Measurements from ENCODE around the gene ZXDC.

The ZXDC gene

DNA sequence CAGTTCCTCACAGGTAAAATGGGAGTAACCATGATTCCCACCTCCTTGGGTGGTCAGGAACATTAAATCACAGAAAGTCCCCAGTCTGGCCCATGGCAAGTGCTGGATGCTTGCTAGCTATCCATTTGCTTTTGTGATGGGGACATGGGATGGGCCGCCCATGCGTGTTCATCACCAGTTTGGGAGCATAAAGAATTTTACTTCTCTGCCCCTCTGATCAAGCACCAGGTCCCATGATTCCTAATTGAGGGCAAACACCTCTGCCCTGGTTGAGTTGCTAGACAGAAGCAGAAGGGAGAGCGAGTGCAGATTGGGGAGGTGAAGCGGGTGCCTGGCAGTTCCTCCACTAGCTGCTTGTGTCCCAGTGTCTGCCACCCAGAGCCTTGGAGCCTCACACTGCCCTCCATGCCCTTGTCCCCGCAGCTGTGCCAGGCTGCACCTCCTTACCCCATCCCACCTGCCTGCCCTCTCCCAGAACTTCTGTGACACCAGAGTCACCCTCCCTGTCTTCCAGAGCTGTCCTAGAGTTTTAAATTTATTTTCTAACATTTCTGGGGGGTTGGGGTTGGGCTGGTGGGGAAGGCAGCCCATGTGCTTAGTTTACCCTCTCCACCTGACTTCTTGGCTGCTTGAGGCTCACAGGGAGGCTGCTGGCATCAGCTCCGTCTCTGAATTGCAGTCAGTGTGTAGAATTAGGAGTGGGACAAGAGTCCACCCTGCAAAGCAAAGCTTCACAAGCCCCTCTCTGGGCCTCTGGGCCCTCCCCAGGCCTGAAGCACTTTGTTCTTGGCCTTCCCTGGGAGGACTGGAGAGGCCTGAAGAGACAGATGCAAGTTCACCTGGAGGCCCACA lies 62.6 kb downstream of the ZXDC start:
- no peak for DNase-seq (ENCODE audit: insufficient read length, low spot score)
- TF ChIP-seq, protein P1, sequence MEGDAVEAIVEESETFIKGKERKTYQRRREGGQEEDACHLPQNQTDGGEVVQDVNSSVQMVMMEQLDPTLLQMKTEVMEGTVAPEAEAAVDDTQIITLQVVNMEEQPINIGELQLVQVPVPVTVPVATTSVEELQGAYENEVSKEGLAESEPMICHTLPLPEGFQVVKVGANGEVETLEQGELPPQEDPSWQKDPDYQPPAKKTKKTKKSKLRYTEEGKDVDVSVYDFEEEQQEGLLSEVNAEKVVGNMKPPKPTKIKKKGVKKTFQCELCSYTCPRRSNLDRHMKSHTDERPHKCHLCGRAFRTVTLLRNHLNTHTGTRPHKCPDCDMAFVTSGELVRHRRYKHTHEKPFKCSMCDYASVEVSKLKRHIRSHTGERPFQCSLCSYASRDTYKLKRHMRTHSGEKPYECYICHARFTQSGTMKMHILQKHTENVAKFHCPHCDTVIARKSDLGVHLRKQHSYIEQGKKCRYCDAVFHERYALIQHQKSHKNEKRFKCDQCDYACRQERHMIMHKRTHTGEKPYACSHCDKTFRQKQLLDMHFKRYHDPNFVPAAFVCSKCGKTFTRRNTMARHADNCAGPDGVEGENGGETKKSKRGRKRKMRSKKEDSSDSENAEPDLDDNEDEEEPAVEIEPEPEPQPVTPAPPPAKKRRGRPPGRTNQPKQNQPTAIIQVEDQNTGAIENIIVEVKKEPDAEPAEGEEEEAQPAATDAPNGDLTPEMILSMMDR (IDR thresholded peaks at IDR 0.05; ENCODE audit: insufficient read depth, missing control alignments), result no peak
- no peak for FAIRE-seq

DNA sequence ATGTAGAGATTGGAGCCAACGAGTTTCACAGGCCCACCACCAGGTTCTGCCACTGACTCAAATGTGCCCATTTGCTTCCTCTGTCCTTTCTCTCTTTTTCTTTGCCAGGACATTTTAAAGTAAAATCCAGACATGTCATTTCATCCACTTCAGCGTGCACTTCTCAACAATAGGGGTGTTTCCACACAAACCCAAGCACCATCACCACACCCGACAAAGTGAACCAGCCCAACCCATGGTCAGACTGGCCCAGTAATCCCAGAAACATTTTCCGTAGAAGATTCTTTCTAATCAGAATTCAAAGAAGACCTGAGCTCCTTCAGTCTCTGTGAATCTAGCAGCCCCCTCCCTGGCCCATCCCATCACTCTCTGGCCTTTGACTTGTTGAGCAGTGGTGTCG lies 67.6 kb downstream of the ZXDC start:
- DNase-seq (ENCODE audit: insufficient read length, low spot score) (no peak), FAIRE-seq (no peak)
- TF ChIP-seq, protein P1 (IDR thresholded peaks at IDR 0.05; ENCODE audit: insufficient read depth, missing control alignments), result no peak

DNA sequence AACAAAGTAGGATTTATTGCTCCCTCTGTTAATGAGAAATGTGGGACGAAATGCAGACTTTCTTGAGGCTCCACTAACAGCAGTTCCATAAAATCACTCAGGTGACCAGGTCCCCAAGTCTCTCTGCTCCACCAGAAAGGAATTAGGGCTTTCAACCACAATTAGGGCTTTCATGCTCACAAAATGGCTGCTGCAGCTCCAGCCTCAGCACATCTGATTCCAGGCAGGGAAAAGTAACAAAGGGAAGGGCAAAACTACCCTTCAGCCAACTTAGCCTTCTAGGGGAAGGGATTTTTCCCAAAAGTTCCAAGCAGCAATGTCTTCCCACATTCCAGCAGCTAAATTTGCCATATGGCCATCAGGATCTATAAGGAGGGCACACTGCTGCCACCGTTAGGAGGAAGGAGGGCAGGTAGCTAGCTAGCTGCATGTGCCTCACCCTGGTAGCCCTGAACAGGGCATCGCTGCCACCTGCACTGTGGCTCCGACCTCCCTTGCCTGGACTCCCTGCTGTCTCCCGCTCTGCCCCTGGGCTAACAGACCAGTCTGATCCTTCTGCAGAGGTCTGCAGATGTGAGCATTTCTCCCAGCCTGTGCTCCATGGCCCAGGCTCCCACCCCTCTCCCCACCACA lies 68.2 kb downstream of the ZXDC start:
- DNase-seq (ENCODE audit: insufficient read length, low spot score) (no peak), FAIRE-seq (no peak)
- TF ChIP-seq, protein P1 (IDR thresholded peaks at IDR 0.05; ENCODE audit: insufficient read depth, missing control alignments), result no peak

DNA sequence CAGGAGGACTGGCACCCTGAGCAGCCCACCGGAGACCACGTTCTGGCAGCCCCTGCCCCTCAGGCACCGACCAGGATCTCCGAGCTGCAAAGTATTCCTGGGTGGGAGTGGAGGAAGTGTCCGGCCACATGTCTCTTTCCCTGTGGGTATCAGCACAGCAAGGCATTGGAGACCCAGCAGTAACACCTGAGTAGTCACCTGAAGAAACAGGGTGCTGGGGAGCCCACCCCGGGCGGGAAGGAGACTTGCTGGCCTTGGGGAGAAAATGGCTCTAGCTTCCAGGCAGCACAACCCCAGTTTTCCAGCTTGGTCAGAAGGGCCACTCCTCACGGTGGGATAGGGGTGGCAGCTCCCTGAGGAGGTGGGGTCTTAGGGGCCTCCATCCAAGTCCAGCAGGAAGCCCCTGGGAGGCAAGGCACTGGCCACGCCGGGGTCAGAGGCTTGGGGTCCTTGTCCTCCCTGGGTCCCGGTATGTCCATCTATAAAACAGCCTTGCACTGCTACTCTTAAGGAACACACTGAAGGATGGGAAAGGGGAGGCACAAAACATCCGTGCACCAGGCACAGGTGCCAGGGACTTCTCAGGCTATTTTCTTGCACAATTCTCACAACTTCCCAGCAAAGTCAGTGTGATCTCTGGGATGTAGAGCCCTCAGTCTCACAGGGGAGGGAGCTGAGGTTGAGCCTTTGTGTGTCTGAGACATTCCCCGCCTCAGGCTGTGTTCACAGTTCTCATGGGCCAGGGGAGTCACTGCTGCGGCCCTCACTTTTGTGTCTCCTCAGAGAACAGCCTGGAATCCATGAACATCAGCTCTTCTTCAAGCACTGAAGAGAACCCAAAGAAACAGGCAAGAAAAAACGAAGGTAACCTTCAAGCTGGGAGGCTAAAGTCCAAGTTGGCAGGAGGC lies 69.0 kb downstream of the ZXDC start:
- TF ChIP-seq, protein P1 (IDR thresholded peaks at IDR 0.05; ENCODE audit: insufficient read depth, missing control alignments), result no peak
- DNase-seq (ENCODE audit: insufficient read length, low spot score) (no peak), FAIRE-seq (no peak)

DNA sequence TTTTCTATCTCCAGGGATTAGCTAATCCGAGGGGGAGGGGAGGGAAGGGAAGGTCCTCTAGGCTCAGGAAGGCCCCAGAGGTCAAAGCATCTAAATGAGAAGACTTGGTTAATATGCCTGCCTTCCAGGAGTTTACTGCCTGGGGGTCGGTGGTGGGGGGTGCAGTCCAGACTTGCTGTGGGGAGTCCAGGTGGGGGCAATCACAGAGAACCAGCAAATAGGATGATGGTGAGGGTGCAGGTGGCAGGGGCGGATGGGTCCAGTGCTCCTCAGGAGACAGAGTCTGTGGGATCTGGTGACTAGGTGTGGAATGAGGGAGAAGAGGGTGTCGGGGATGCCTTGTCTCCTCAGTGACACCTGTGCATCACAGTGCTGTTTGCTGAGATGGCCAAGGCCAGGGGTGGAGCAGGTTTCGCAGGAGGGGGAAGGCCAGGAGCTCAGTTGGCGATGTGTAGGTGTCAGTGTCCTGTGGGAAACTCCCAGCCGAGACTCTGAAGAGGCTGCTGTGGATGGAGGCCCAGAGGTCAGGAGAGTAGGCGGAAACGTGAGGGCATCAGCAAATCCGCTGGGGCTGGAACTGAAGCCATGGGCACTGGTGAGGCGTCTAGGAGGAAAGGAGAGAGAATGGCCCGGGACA lies 72.9 kb downstream of the ZXDC start:
- no peak for FAIRE-seq
- TF ChIP-seq, protein P1 (IDR thresholded peaks at IDR 0.05; ENCODE audit: insufficient read depth, missing control alignments), result no peak
- no peak for DNase-seq (ENCODE audit: insufficient read length, low spot score)

DNA sequence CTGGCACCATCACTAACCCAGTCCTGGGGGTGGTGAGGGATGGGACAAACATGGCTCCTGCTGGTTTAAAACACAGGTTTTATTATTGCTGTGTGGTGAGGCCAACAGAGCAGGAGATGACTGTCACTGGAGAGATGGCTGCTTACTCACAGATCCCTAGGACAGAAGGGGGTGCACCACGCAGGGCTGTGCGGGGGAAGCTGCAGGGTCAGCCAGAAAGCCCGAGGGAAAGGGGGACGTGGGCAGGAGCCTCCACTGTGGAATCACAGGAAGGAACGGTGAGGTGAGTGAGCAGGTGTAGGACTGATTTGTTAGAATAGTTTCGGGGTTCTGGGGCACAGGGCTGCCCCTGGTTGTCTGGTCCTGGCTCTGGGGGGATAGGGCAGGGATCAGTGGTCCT lies 73.5 kb downstream of the ZXDC start:
- FAIRE-seq (no peak), DNase-seq (ENCODE audit: insufficient read length, low spot score) (no peak)
- TF ChIP-seq, protein P1 (IDR thresholded peaks at IDR 0.05; ENCODE audit: insufficient read depth, missing control alignments), result no peak
